Fibroblast of skin of scalp (primary cell): ENCODE measurements around the gene TMTC2.
A peak's percentile ranks its signal among the peaks of the same experiment; 100 is the strongest.
"Not testable (repeated sequence)": the region's sequence is repeated elsewhere in the genome, so short reads cannot be mapped to it uniquely, and the experiment has no call there.

Source experiments
- DNase-seq: peaks from one replicate; pipeline ENCODE4 v3.0.0-alpha.2; 2013

TMTC2 gene

GRCh38 chr12:83089575-83089974, 402.9 kb downstream of the TMTC2 start:
- DNase-seq = no peak

- no peak for DNase-seq
These were observed 405.4 kb downstream of the TMTC2 start for GRCh38 chr12:83092129-83092528.

DNA sequence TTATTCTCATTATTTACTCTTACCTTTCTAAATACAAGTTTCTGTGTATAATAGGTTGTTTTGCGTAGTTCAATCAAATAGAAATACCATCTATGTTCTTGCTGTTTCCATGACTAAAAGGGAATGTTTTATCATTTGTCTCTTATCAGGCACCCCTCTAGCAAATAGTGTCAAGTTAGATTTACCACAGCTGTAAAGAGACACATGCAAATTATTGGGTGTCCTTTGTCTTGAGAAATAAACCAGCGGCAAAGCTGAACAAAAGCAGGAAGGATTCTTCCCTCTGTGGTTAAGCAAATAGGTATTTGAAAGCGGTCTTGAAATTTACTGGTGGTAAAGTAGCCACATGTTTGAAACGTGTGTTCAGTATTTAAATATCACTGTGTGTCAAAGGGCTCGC, 405.9 kb downstream of the TMTC2 start:
- DNase-seq = no peak

GRCh38 chr12:83093426-83093825, 406.7 kb downstream of the TMTC2 start:
- no peak for DNase-seq

- DNase-seq = no peak
These were observed 411.1 kb downstream of the TMTC2 start for GRCh38 chr12:83097643-83098342.

GRCh38 chr12:83099436-83099835, 412.7 kb downstream of the TMTC2 start:
- no peak for DNase-seq

- DNase-seq = peak; percentile 15
These were observed 415.8 kb downstream of the TMTC2 start for GRCh38 chr12:83102499-83102898.

GRCh38 chr12:83106873-83107272, 420.2 kb downstream of the TMTC2 start:
- DNase-seq = no peak

DNA sequence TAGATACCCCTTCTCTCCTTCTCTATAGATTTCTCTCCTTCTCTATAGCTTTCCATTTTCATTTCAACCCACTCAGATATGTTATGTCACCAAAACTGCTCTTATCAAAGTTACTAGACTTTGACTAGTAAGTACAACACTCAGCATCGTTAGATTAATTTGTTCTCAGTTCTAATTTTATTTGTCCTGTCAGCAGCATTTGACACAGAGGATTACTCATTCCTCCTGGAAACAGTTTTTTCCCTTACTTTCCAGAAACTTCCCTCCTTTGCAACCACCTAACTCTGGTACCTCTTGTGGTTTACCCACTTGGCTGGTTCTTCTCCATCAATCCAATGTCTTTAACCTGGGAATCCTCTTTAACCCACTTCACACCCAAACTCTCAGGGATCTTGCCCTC, 423.7 kb downstream of the TMTC2 start:
- DNase-seq = no peak

- DNase-seq = no peak
These were observed 427.2 kb downstream of the TMTC2 start for GRCh38 chr12:83113945-83114344.

- no peak for DNase-seq
These were observed 428.3 kb downstream of the TMTC2 start for GRCh38 chr12:83114966-83115365.

DNA sequence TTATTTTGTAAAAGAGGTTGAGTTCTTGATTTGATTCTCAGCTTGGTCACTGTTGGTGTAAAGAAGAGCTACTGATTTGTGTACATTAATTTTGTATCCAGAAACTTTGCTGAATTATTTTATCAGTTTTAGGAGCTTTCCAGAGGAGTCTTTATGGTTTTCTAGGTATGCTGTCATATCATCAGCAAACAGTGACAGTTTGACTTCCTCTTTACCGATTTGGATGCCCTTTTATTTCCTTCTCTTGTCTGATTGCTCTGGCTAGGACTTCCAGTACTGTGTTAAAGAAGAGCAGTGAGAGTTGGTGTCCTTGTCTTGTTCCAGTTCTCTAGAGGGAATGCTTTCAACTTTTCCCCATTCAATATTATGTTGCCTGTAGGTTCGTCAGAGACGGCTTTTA, 431.2 kb downstream of the TMTC2 start:
- not testable (repeated sequence) for DNase-seq

GRCh38 chr12:83121897-83122622, 435.4 kb downstream of the TMTC2 start:
- no peak for DNase-seq

GRCh38 chr12:83122623-83122934, 435.9 kb downstream of the TMTC2 start:
- no peak for DNase-seq

DNA sequence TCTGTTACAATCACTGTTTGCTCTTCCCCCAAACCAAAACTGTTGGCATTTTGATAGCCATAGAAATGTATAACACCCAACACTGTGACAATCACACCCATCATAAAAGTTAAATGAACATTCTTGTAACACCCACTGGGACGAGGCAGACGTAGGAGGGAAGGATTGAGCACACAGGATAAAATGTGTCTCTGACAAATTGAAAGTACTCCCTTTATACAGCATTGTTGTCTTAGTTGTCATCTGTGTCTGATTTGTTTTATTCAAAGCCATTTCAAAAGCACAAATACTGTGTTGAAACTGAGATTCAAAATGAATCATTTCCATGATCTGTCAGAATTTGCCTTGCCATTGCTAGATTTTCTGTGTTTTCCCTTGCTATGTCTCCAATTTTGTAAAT, 436.3 kb downstream of the TMTC2 start:
- no peak for DNase-seq

GRCh38 chr12:83128540-83128939, 441.8 kb downstream of the TMTC2 start:
- DNase-seq = peak; percentile 38

DNA sequence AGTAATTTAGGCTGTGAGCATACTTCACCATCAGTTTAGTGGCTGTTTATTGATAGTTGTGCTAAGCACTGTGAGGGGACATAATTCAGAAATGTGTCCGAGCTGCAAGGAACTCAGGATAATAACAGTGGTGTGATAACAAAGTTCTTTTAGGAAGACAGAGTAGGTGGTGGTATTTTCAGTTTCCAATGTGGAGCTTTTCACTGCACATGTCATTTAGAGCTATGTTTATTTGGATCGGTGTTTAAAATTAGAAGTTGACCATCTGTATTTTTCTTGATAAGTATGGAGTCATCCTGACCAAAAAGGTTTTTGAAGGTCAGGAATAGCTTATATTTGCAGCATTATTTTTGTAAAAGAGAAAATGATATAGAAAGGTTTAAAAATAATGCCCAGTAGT, 443.5 kb downstream of the TMTC2 start:
- no peak for DNase-seq

GRCh38 chr12:83132360-83132759, 445.7 kb downstream of the TMTC2 start:
- DNase-seq = no peak

GRCh38 chr12:83136411-83136810, 449.7 kb downstream of the TMTC2 start:
- DNase-seq = no peak

DNA sequence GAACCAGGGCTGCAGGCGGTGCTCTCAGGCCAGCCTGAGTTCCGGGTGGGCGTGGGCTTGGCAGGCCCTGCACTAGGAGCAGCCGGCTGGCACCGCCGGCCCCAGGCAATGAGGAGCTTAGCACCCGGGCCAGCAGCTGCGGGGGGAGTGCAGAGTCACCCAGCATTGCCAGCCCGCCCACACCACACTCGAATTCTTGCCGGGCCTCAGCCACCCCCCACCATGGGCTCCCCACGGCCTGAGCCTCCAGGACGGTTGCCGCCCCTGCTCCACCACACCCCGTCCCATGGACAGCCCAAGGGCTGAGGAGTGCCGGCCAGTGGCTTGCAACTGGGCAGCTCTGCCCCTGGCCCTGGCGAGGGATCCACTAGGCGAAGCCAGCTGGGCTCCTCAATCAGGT, 453.4 kb downstream of the TMTC2 start:
- DNase-seq = no peak

DNA sequence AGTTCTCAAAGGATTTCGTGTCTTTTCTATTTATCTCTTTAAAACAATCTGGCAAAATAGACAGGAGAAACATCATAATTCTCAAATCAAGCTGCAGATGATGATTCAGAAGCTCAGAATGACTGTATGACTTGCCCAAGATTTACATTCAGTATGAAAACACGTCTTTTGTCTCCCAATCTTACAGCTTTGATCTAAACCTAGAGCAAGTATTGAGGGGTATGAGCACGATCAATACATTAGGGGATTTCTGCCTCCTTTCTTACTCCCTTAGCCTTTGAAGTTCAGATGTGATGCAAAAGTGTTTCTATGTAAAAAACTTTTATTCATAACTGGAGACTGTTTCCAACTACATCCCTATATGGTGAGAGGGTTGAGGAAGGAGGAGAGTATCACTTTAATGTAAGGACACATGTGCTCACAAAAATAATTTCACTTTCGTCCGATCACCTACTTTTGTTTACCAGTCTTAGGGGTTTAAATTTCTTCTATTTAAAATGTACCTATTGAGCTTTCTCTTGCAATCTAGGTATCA, 454.8 kb downstream of the TMTC2 start:
- DNase-seq = no peak

DNA sequence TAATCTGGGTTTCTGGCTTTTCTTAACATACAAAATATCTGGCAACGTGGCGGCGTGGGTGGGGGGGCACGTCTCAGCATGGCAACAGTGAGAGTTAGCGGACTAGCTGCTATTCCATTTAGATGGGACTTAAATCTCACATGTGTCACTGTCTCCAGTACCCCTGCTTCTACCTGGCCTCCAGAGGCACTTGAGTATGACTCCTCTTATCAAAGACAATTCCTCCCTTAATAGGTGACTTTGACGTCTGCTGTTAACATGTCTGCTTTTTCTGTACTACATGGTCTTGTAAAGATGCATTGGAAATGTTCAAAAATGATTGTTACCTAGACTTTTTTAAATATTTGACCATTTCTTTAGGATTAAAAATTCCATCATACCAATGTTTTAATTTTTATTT, 456.2 kb downstream of the TMTC2 start:
- no peak for DNase-seq

- DNase-seq = no peak
These were observed 457.2 kb downstream of the TMTC2 start for GRCh38 chr12:83143950-83144349.

- DNase-seq = no peak
These were observed 458.7 kb downstream of the TMTC2 start for GRCh38 chr12:83145325-83145840.
